Esophagus squamous epithelium (tissue), 4 donors: Measurements from ENCODE around the gene MED15.

Source experiments
- POLR2A ChIP-seq, 4 donors: fragments of 450-650 bp; IDR thresholded peaks; one replicate each; pipeline ENCODE4 v1.6.1; 2017; ENCODE audit warnings: antibody characterized with exemption in 4 of 4, mild to moderate bottlenecking in 4 of 4, moderate library complexity in 3 of 4
- TF ChIP-seq, protein P1 (sequence below), 6 experiments: fragments of 450-650 bp in 4 of 6; fragments of 200-600 bp in 2 of 6; sonication (generic) in 2 of 6; IDR thresholded peaks; one replicate each; pipeline ENCODE4 v1.5.1; 2016 to 2019; ENCODE audit warnings: antibody characterized with exemption in 6 of 6, mild to moderate bottlenecking in 4 of 6, moderate library complexity in 4 of 6

DNA sequence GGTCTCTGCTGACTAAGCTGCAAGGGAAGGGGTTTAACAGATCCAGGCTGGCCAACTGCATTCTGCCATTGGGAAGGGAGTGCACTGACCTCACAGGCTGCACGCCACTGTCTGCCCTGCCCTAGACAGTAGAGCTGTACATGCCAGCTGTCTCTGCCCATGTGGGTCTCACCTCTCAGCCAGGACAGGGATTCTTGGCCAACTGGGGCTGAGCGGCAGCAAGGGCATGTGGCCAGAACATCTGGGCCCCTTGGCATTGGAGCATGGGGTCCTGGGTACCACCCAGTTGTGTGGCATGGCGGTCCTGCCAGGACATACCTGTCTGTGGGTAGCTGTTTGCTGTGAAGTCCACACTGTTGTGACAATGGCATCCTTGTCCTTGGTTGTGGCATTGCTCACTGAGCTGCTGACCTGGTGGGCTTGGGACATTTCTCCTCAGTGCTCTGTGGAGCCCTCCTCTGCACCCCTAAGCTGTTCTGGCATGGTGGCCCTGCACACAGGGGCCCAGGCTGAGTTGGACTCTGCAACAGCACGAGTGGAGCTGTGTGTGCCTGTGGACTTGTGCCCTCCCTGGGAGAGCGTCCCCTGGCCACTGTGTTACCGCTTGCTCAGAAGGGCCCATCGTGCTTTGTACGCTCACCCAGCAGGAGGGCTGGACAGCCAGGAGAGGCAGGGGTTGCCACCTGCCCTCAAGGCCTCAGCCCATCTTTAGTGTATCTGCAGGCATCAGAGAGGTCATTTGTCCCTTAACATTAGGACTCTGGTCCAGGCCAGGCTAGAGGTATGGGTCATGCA is 46.7 kb downstream of the MED15 start:
- TF ChIP-seq, protein P1, sequence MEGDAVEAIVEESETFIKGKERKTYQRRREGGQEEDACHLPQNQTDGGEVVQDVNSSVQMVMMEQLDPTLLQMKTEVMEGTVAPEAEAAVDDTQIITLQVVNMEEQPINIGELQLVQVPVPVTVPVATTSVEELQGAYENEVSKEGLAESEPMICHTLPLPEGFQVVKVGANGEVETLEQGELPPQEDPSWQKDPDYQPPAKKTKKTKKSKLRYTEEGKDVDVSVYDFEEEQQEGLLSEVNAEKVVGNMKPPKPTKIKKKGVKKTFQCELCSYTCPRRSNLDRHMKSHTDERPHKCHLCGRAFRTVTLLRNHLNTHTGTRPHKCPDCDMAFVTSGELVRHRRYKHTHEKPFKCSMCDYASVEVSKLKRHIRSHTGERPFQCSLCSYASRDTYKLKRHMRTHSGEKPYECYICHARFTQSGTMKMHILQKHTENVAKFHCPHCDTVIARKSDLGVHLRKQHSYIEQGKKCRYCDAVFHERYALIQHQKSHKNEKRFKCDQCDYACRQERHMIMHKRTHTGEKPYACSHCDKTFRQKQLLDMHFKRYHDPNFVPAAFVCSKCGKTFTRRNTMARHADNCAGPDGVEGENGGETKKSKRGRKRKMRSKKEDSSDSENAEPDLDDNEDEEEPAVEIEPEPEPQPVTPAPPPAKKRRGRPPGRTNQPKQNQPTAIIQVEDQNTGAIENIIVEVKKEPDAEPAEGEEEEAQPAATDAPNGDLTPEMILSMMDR (IDR thresholded peaks at IDR 0.05) = no peak
- no peak for TF ChIP-seq POLR2A (IDR thresholded peaks at IDR 0.05)
